ENCODE data around the gene CPNE6.

Gene CPNE6

DNA sequence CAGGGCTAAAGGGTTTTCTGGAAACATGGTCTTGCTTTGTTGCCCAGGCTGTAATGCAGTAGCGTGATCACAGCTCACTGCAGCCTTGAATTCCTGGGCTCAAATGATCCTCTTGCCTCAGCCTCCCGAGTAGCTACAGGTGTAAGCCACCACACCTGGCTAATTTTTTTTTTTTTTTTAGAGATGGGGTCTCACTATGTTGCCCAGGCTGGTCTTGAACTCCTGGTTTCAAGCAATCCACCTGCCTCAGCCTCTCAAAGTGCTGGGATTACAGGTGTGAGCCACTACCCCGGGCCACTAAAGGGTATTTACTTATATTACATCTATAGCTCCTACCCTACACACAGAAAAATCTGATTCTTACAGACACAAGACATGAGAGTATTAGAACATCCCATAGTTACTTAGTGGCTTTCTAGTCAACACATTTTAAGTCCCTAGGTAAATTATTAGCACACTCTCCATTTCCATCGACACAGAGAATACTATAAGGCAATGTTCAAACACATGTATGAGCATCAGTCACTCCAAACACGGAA is 37.0 kb downstream of the CPNE6 start:
- TF ChIP-seq, protein P1, sequence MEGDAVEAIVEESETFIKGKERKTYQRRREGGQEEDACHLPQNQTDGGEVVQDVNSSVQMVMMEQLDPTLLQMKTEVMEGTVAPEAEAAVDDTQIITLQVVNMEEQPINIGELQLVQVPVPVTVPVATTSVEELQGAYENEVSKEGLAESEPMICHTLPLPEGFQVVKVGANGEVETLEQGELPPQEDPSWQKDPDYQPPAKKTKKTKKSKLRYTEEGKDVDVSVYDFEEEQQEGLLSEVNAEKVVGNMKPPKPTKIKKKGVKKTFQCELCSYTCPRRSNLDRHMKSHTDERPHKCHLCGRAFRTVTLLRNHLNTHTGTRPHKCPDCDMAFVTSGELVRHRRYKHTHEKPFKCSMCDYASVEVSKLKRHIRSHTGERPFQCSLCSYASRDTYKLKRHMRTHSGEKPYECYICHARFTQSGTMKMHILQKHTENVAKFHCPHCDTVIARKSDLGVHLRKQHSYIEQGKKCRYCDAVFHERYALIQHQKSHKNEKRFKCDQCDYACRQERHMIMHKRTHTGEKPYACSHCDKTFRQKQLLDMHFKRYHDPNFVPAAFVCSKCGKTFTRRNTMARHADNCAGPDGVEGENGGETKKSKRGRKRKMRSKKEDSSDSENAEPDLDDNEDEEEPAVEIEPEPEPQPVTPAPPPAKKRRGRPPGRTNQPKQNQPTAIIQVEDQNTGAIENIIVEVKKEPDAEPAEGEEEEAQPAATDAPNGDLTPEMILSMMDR (IDR thresholded peaks at IDR 0.05; ENCODE audit: low read depth, low read length, missing control alignments), result no peak
- in situ Hi-C loops (cut with HindIII; ENCODE audit: low sequenced_read_pairs), result no loop called here
- H3K4me3 ChIP-seq (ENCODE audit: low read depth, low read length), result no peak overlapping the region
- no peak for DNase-seq (ENCODE audit: low read depth)

DNA sequence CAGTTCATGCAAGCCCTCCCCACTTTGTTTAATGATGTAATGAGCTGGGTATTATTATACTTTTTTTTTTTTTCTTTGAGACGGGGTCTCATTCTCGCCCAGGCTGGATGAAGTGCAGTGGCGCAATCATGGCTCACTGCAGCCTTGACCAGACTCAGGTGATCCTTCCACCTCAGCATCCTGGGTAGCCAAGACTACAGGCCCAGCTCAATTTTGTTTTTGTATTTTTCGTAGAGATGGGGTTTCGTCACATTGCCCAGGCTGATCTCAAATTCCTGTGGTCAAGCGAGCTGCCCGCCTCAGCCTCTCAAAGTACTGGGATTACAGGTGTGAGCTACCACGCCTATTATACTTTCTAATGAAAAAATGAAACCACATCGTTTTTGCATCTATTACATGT is 38.7 kb downstream of the CPNE6 start:
- in situ Hi-C loops (cut with HindIII; ENCODE audit: low sequenced_read_pairs), result no loop called here

DNA sequence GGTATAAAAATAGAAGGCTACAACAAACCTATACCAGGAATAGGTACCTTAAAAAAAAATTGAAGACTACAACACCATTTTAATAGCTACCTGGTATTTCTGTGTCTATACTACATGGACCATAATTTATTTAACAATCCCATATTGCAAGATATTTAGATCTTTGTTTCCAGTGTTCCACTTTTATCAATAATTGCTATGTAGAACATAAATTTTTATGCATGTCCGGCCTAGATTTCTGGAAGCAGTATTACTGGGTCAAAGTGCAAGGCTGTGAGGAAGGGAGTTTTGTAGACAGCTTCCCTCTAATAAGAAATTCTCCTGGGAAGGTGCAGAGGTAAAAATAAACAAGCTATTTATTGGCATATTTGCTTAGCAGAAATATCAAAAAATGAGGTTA is 39.2 kb downstream of the CPNE6 start:
- H3K4me3 ChIP-seq (ENCODE audit: low read depth, low read length), result no peak overlapping the region
- in situ Hi-C loops (cut with HindIII; ENCODE audit: low sequenced_read_pairs), result no loop called here
- no peak for DNase-seq (ENCODE audit: low read depth)
- TF ChIP-seq, protein P1 (IDR thresholded peaks at IDR 0.05; ENCODE audit: low read depth, low read length, missing control alignments), result no peak

More for the DNA sequence above, 38.7 kb downstream of the CPNE6 start:
- TF ChIP-seq, protein P1 (IDR thresholded peaks at IDR 0.05; ENCODE audit: low read depth, low read length, missing control alignments), result no peak
- no peak for DNase-seq (ENCODE audit: low read depth)
- no peak overlapping the region for H3K4me3 ChIP-seq (ENCODE audit: low read depth, low read length)

DNA sequence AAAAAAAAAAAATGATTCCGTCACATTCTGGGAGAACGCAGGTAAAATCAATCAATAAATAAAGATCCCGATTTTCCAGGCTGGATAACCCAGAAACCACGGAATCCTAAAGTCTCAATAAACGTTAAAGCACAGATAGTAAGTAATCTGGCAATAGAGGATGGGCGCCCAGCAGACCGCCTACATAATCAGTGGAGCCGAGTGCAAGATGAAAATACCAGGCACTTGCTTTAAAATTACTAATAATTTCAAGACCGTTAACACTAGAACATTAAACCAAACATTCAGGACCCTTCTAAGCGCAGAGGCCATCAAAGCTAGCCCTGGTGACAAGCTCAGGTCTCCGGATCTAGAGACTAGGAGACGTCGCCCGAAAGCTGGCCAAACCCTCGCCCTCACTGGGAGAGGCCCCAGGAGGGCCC is 42.0 kb downstream of the CPNE6 start:
- DNase-seq (ENCODE audit: low read depth), result no peak
- TF ChIP-seq, protein P1 (IDR thresholded peaks at IDR 0.05; ENCODE audit: low read depth, low read length, missing control alignments), result no peak
- peak overlapping the region; percentile 94 for H3K4me3 ChIP-seq (ENCODE audit: low read depth, low read length)
- in situ Hi-C loops (cut with HindIII; ENCODE audit: low sequenced_read_pairs), result no loop called here

DNA sequence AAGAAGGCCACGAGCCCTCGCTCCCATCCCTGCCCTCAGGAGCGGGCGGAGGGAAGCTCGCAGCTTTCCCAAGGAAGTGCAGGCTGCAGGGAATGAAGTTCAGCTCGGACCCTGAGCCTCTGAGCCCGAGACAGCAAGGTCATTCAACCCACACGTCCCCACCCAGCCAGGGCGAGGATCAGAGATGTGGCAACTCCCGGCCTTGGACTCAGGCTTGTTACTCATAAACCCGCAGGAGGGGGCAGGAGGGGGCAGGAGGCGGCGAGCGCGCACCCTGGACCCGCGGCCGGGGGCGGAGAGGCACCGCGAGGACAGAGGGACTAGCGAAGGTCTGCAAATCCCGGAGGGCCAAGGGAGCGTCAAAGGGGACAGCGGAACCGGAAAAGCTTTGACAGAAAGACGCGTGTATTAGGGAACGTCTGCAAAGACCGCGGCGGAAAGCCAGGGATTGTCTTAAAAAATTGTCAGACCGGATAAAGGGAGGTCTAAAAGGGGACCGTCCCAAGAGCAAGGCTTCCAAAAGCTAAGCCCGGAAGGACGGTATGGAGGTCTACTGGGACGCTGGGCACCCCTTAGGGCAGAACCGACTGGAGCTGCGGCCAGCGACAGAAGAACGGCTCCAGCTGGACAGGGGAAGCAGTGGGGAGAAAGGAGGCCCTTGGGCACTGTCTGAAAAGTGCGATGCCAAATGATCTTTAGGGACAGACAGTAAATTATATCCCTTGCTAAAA is 42.6 kb downstream of the CPNE6 start:
- TF ChIP-seq, protein P1 (IDR thresholded peaks at IDR 0.05; ENCODE audit: low read depth, low read length, missing control alignments), result no peak
- in situ Hi-C loops (cut with HindIII; ENCODE audit: low sequenced_read_pairs), result no loop called here

DNA sequence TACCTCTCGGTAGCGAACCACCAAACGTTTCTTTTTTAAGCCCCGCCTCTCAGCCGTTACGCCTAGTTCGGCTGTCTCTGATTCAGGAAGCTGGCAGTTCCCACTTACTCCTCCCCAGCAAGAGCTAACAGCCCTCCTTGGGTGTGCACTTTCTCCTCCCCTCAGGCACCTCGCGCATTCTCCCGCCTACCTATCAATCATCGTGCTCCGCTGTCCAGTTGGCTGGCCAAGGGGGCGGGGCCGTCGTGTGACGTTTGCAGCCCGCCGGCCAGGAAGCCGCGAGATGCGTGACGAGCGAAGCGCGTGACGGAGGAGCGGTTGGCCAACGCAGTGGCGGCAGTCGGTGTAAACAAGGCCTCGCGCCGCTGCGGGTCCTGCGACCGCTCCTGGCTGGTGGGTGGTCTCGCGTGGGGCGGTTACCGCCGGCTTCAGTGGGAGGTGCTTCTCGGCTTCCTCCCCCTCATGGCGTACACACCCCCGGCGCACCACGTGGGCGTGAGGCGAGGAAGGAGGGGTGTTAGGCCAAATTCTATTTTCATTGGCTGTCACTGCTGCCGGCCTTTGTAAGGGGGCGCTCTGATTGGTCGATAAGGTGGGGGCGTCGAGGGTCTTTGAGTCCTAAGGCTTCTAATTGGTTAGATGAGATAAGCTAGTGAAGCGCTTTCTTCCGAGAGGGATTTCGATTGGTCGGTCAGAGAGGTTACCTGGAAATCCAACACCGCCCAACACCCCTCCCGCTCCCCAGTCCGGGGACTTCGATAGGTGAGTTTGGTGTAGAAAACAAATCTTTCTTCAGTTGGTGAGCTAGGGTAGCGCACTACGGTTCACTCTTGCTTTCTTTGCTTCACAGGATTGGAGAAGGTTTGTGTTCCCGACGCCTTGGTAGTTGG is 43.4 kb downstream of the CPNE6 start, which contains the start of the genes DCAF11 and NRL:
Gene DCAF11 (plus strand): TSS at position 246 of the 890 bp plus-strand sequence. CDS start 818 bp downstream, outside the sequence.
Gene NRL (minus strand): TSS at position 418 of the 890 bp plus-strand sequence. CDS start 32,101 bp downstream, outside the sequence.
- TF ChIP-seq, protein P1 (IDR thresholded peaks at IDR 0.05; ENCODE audit: low read depth, low read length, missing control alignments), result no peak
- peak within 1 kb of the TSS; percentile 94 for H3K4me3 ChIP-seq (ENCODE audit: low read depth, low read length)
- DNase-seq (ENCODE audit: low read depth), result peak; percentile 99
- in situ Hi-C loops (cut with HindIII; ENCODE audit: low sequenced_read_pairs), result no loop called here

More for the DNA sequence above, 42.6 kb downstream of the CPNE6 start:
- peak; percentile 54 for DNase-seq (ENCODE audit: low read depth)
- H3K4me3 ChIP-seq (ENCODE audit: low read depth, low read length), result peak overlapping the region; percentile 94

All from astrocyte of the cerebellum (primary cell).